Activated CD8-positive, alpha-beta memory T cell treated with anti-CD3 and anti-CD28 coated beads, Interleukin-2, amount 10 ng/mL, durations not matched to agents 7 days and 5 days (primary cell): ENCODE measurements around the gene RPS6KA2. TPM values are rescaled to one million over a fixed set of nuclear protein-coding genes. Genes with fewer than 3 reads are reported as not detected.
"Not testable (repeated sequence)": the region's sequence is repeated elsewhere in the genome, so short reads cannot be mapped to it uniquely, and the experiment has no call there.

ENCODE experiments used
- ATAC-seq: fragments of 150-1000 bp; cut with Tn5 transposase; one replicate; pipeline ENCODE4 v1.10.0; 2021; ENCODE audit warnings: moderate library complexity
- CTCF ChIA-PET: fragments of 350-600 bp; sonication (Branson Sonifier 250); formaldehyde crosslinking; loops from one replicate; lab custom pipeline; 2021; ENCODE audit warnings: antibody characterized with exemption; lab: Charles Lee
- DNase-seq: peaks from one replicate; pipeline ENCODE4 v3.0.0-alpha.2; 2020
- H3K27ac Mint-ChIP-seq: one replicate; pipeline ENCODE4 v1.8.0; 2021; ENCODE audit warnings: mild to moderate bottlenecking, mixed read lengths
- H3K27me3 Mint-ChIP-seq: one replicate; pipeline ENCODE4 v1.8.0; 2021; ENCODE audit warnings: mixed read lengths
- H3K36me3 Mint-ChIP-seq: one replicate; pipeline ENCODE4 v1.8.0; 2021; ENCODE audit warnings: mild to moderate bottlenecking, mixed read lengths
- H3K4me1 Mint-ChIP-seq: one replicate; pipeline ENCODE4 v1.8.0; 2021; ENCODE audit warnings: mixed read lengths
- H3K4me3 Mint-ChIP-seq: one replicate; pipeline ENCODE4 v1.8.0; 2021; ENCODE audit warnings: mild to moderate bottlenecking, moderate library complexity, mixed read lengths
- H3K9me3 Mint-ChIP-seq: one replicate; pipeline ENCODE4 v1.8.0; 2022; ENCODE audit warnings: low read depth, mixed read lengths
- total RNA-seq, 2 experiments: library from RNA; stranded (reverse); gene quantifications; one replicate each; pipeline ENCODE4 v1.2.3, GENCODE V29; 2021

The RPS6KA2 gene
- total RNA-seq, 2 experiments from 2014 or later: 4.5 to 5.4 TPM

DNA sequence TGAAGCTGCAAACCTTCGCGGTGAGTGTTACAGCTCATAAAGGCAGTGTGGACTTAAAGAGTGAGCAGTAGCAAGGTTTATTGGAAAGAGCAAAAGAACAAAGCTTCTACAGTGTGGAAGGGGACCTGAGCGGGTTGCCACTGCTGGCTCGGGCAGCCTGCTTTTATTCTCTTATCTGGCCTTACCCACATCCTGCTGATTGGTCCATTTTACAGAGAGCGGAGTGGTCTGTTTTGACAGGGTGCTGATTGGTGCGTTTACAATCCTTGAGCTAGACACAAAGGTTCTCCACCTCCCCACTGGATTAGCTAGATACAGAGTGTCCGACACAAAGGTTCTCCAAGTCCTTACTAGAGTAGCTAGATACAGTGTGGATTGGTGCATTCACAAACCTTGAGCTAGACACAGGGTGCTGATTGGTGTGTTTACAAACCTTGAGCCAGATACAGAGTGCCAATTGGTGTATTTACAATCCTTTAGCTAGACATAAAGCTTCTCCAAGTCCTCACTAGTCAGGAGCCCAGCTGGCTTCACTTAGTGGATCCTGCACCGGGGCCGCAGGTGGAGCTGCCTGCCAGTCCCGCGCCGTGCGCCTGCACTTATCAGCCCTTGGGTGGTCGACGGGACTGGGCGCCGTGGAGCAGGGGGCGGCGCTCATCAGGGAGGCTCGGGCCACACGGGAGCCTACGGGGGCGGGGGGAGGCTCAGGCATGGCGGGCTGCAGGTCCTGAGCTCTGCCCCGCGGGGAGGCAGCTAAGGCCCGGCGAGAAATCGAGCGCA lies 234.1 kb downstream of the RPS6KA2 start:
- H3K27ac Mint-ChIP-seq, DNase-seq, ATAC-seq, H3K36me3 Mint-ChIP-seq, H3K9me3 Mint-ChIP-seq, H3K4me3 Mint-ChIP-seq, H3K4me1 Mint-ChIP-seq: not testable (repeated sequence)
- peaks cover 14% of the 10 kb centered on the region for H3K27me3 Mint-ChIP-seq
- CTCF ChIA-PET: interaction anchor here (1.0 to 2.4 kb wide), 4 partner anchors 11 to 117 kb away, joined by 4 to 8 read pairs (median 5); no protein-coding TSS in a partner anchor

GRCh38 chr6:166389119-166389518 lies 237.9 kb downstream of the RPS6KA2 start:
- no peaks in the 10 kb centered on the region for H3K9me3 Mint-ChIP-seq
- CTCF ChIA-PET: interaction anchor here (1.4 kb wide), 1 partner anchor 75 kb away, joined by 5 read pairs; no protein-coding TSS in a partner anchor
- no peaks in the 10 kb centered on the region for H3K36me3 Mint-ChIP-seq
- H3K4me3 Mint-ChIP-seq: no peak overlapping the region
- ATAC-seq (no peak), DNase-seq (no peak)
- H3K27me3 Mint-ChIP-seq: peaks cover 14% of the 10 kb centered on the region
- H3K4me1 Mint-ChIP-seq: peaks cover 2% of the 10 kb centered on the region
- H3K27ac Mint-ChIP-seq: no peak overlapping the region

DNA sequence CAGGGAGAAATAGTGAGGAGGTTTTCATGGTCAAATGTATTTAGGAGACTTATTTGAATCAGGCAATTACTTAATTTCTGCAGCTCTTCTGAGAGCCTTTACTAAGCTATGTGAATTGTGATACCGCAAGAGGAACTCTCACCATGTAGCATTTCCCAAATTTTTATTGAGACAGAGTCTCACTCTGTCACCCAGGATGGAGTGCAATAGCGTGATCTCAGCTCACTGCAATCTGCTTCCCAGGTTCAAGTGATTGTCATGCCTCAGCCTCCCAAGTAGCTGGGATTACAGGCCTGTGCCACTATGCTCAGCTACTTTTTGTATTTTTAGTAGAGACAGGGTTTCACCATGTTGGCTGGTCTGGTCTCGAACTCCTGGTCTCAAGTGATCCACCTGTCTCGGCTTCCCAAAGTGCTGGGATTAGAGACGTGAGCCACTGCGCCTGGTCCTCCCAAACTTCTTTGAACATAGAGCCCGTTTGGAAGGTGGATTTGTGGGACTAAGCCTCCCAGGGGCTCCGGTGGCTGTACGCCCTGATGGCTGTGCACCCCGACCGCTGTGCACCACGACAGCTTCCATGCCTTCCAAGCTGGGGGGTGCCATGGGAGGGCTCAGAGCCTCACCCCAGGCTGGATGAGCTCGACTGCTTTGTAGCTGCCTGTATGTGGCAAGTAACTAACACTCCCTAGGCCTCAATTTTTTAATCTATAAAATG lies 238.6 kb downstream of the RPS6KA2 start:
- CTCF ChIA-PET: interaction anchor here (0.6 to 2.5 kb wide), 3 partner anchors 12 to 153 kb away, joined by 3 to 13 read pairs (median 5); no protein-coding TSS in a partner anchor
- peaks cover 6% of the 10 kb centered on the region for H3K4me1 Mint-ChIP-seq
- no peaks in the 10 kb centered on the region for H3K9me3 Mint-ChIP-seq
- H3K27me3 Mint-ChIP-seq: peaks cover 12% of the 10 kb centered on the region
- H3K4me3 Mint-ChIP-seq: no peak overlapping the region
- H3K36me3 Mint-ChIP-seq: no peaks in the 10 kb centered on the region
- DNase-seq (no peak), ATAC-seq (no peak)
- no peak overlapping the region for H3K27ac Mint-ChIP-seq

DNA sequence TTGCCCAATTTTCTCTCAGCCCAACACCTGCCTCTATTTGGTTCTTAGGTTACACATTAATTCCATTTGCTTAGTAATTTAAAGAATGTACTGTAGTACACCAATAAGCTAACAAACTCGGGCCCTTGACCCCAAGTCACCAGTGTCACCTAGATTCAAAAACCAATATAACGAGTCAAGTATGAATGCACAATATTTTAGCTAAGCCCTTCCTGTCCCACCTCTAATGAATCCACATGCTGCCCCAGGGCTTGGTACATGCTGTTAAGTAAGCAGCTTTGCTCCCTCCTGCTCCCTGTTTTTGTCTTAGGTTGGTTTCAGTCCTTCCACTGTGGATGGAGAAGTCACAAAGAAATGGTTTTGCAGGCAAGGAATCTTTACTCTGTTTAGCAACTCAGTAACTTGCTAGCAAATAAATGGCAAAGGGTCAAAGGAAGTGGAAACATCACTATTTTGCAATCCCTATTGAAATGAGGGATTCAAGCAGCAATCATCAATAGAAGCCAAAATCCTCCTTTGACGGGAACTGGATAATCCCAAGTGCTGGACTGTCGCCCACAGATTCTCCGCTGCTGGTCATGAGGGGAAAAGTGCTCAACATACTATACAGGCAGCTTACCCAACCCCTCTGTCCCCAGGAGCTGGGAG lies 239.3 kb downstream of the RPS6KA2 start:
- Mint-ChIP-seq H3K36me3 (no peaks in the 10 kb centered on the region), H3K4me1 (peaks cover 6% of the 10 kb centered on the region), H3K4me3 (no peak overlapping the region), H3K9me3 (no peaks in the 10 kb centered on the region), H3K27me3 (peaks cover 12% of the 10 kb centered on the region), H3K27ac (no peak overlapping the region)
- DNase-seq: no peak
- CTCF ChIA-PET: interaction anchor here (1.0 to 2.5 kb wide), 2 partner anchors 13 to 75 kb away, joined by 4 to 13 read pairs; no protein-coding TSS in a partner anchor
- no peak for ATAC-seq

DNA sequence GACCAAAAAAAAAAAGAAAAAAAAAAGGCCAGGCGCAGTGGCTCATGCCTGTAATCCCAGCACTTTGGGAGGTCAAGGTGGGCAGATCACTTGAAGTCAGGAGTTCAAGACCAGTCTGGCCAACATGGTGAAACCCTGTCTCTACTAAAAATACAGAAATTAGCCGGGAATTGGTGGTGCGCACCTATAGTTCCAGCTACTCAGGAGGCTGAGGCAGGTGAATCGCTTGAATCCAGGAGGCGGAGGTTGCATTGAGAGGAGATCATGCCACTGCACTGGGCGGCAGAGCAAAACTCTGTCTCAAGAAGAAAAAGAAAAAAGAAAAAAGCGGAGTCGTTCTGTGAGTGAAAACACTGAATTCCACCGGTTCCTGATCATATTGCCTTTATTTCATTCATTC lies 240.0 kb downstream of the RPS6KA2 start:
- not testable (repeated sequence) for H3K36me3 Mint-ChIP-seq, DNase-seq, H3K27ac Mint-ChIP-seq, H3K4me3 Mint-ChIP-seq, H3K9me3 Mint-ChIP-seq, H3K4me1 Mint-ChIP-seq, H3K27me3 Mint-ChIP-seq, ATAC-seq
- CTCF ChIA-PET: interaction anchor here (1.0 to 2.5 kb wide), 3 partner anchors 14 to 111 kb away, joined by 4 to 13 read pairs (median 6); no protein-coding TSS in a partner anchor

GRCh38 chr6:166386111-166386510 lies 240.9 kb downstream of the RPS6KA2 start:
- CTCF ChIA-PET: interaction anchor here (2.3 kb wide), 1 partner anchor 110 kb away, joined by 6 read pairs; no protein-coding TSS in a partner anchor
- ATAC-seq (no peak), DNase-seq (no peak)
- H3K4me1 Mint-ChIP-seq: peaks cover 13% of the 10 kb centered on the region
- H3K4me3 Mint-ChIP-seq: no peak overlapping the region
- H3K36me3 Mint-ChIP-seq: no peaks in the 10 kb centered on the region
- no peaks in the 10 kb centered on the region for H3K9me3 Mint-ChIP-seq
- H3K27me3 Mint-ChIP-seq: peaks cover 8% of the 10 kb centered on the region
- H3K27ac Mint-ChIP-seq: no peak overlapping the region

DNA sequence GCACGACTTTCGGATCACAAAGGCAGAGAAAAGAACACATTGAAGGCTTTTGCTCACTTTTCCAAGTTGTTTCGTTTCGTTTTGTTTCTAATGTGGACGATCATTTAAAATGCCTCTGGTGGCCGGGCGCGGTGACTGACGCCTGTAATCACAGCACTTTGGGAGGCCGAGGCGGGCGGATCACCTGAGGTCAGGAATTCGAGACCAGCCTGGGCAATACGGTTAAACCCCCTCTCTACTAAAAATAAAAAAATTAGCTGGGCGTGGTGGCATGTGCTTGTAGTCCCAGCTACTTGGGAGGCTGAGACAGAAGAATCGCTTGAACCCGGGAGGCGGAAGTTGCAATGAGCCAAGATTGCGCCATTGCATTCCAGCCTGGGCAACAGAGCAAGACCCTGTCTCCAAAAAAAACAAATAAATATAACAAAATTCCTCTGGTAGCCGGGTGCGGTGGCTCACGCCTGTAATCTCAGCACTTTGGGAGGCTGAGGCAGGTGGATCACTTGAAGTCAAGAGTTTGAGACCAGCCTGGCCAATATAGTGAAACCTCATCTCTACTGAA lies 243.2 kb downstream of the RPS6KA2 start:
- H3K36me3 Mint-ChIP-seq, H3K27me3 Mint-ChIP-seq, ATAC-seq, H3K9me3 Mint-ChIP-seq: not testable (repeated sequence)
- Mint-ChIP-seq H3K4me1 (peaks cover 15% of the 10 kb centered on the region), H3K27ac (peak overlapping the region; percentile 74), H3K4me3 (peak overlapping the region; percentile 79)
- CTCF ChIA-PET: interaction anchor here (0.9 to 2.7 kb wide), 6 partner anchors 10 to 160 kb away, joined by 3 to 13 read pairs (median 3); partner anchors contain the start of gene SFT2D1
- DNase-seq: peak; percentile 56

DNA sequence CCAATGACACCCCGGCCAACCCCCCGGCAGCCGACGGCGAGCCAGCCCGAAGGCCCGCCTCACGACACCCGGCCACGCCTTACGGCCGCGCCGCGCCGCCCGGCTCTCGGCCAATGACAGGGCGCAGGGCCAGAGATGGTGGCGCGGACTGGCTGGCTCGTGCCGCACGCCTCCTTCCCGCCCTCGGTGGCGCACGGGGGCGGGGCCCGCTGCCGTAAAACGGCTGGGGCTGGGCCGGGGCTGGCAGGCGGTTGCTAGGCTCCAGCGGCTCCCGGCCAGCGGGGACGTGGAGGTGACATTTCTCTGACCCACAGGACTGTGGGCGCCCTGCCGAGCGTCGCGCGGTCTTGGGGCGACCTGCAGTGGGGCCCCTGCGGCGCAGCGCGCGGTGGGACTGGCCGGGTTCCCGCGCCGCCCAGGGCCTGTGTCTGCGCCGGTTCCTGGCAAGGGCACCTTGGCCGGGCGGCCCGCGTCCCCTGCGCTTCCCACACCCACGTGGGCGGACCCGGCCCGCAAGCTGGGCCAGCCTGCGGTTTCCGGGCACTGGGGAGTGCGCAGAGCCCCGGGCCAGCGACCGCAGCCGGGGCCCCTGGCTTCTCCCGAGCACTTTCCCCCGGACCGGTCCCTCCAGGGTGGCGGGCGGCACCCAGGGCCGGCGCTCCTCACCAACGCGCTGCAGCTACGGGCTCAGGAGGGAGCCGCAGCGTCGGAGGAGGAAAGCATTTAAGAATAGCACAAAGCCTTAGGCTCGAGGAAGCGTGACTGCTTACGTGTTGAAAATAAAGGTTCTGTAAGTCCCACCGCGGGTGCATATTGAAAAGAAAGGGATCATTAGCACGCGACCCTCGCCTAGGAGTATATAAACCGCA lies 243.9 kb downstream of the RPS6KA2 start, which contains the start of gene MPC1:
MPC1 (minus strand) TSS at position 8 of the 869 bp plus-strand sequence. CDS start 64 bp downstream, outside the sequence.
- ATAC-seq (peak; percentile 93), DNase-seq (peak; percentile 96)
- Mint-ChIP-seq H3K27me3 (peaks cover 2% of the 10 kb centered on the region), H3K4me3 (peak within 1 kb of the TSS; percentile 87), H3K27ac (peak within 1 kb of the TSS; percentile 83), H3K36me3 (no peaks in the 10 kb centered on the region), H3K4me1 (peaks cover 15% of the 10 kb centered on the region), H3K9me3 (no peaks in the 10 kb centered on the region)
- CTCF ChIA-PET: interaction anchor here (0.6 to 2.7 kb wide), 7 partner anchors 11 to 161 kb away, joined by 3 to 13 read pairs (median 3); partner anchors contain the start of gene SFT2D1

DNA sequence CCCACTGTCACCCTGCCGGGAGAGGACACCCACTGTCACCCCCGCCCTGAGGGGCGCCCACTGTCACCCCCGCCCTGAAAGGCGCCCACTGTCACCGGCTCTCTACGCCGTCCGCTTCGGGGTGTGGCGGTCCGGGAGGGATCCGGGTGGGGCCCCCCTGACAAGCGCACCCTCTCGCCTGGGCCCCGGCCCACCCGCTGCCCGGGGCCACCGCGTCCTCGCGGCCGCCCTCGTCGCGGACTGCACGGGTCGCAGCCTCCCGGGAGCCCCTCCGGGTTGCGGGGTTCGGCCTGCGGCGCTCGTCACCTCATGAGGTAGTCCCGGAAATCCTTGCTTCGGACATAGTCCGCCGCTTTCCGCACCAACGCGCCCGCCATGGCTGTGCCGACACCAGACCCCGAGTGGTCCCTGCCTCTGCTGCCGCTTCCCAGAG lies 244.5 kb downstream of the RPS6KA2 start:
- no peak for DNase-seq
- H3K27me3 Mint-ChIP-seq: no peaks in the 10 kb centered on the region
- peak overlapping the region; percentile 83 for H3K27ac Mint-ChIP-seq
- peaks cover 15% of the 10 kb centered on the region for H3K4me1 Mint-ChIP-seq
- H3K9me3 Mint-ChIP-seq: no peaks in the 10 kb centered on the region
- CTCF ChIA-PET: interaction anchor here (1.8 kb wide), 1 partner anchor 40 kb away, joined by 18 read pairs; the partner anchor contains the start of gene SFT2D1
- no peak for ATAC-seq
- peak overlapping the region; percentile 87 for H3K4me3 Mint-ChIP-seq
- H3K36me3 Mint-ChIP-seq: no peaks in the 10 kb centered on the region

DNA sequence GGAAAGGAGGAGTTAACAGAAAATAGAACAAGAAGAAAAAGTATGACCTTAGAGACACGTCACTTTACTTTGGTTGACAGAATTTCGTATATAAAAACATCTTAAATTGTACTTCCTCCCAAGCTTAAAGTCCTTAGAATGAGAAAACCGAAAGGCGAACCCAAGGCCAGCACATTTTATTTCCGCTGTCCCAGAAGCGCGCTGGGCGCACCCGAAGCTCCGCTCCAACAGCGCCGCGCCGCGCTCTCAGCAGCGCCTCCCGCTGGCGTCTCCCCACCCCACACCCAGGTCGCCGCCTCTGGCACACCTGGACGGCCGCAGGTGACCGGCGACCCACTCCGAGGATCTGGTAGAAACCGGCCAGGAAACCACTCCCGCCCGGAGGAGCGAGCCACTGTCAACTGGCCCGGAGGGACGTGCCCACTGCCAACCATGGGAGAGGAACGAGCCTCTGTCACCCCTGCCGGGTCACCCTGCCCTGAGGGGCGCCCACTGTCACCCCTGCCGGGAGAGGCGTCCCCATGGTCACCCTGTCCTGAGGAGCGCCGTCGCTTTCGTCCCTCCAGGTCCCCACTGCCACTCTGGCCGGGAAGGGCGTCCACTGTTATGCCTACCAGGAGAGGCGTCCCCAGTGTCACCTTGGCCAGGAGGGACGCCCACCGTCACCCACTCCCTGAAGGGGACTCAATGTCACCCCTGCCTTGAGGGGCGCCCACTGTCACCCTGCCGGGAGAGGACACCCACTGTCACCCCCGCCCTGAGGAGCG lies 245.1 kb downstream of the RPS6KA2 start:
- CTCF ChIA-PET: interaction anchor here (0.7 to 7.2 kb wide), 31 partner anchors 10 to 742 kb away, joined by 3 to 93 read pairs (median 4); partner anchors contain the start of genes PRR18 and SFT2D1
- peak overlapping the region; percentile 87 for H3K4me3 Mint-ChIP-seq
- H3K27ac Mint-ChIP-seq: peak overlapping the region; percentile 83
- no peaks in the 10 kb centered on the region for H3K9me3 Mint-ChIP-seq
- DNase-seq (peak; percentile 84), ATAC-seq (peak; percentile 42)
- H3K4me1 Mint-ChIP-seq: peaks cover 15% of the 10 kb centered on the region
- H3K27me3 Mint-ChIP-seq: no peaks in the 10 kb centered on the region
- no peaks in the 10 kb centered on the region for H3K36me3 Mint-ChIP-seq

- H3K36me3 Mint-ChIP-seq: no peaks in the 10 kb centered on the region
- DNase-seq (no peak), ATAC-seq (no peak)
- CTCF ChIA-PET: interaction anchor here (0.7 to 7.2 kb wide), 32 partner anchors 11 to 742 kb away, joined by 3 to 93 read pairs (median 4); partner anchors contain the start of genes PRR18 and SFT2D1
- peaks cover 15% of the 10 kb centered on the region for H3K4me1 Mint-ChIP-seq
- no peaks in the 10 kb centered on the region for H3K9me3 Mint-ChIP-seq
- H3K4me3 Mint-ChIP-seq: peak overlapping the region; percentile 87
- peak overlapping the region; percentile 83 for H3K27ac Mint-ChIP-seq
- no peaks in the 10 kb centered on the region for H3K27me3 Mint-ChIP-seq
Observed at GRCh38 chr6:166381381-166381732, 245.7 kb downstream of the RPS6KA2 start.
